ENCODE data around the gene GABPB1.

The GABPB1 gene

GRCh38 chr15:50341616-50342136 lies 13.3 kb downstream of the GABPB1 start:
- no peak for DNase-seq

GRCh38 chr15:50340416-50340815 lies 14.6 kb downstream of the GABPB1 start:
- DNase-seq, result no peak

- no peak for DNase-seq
Measured at GRCh38 chr15:50339717-50340116, 15.3 kb downstream of the GABPB1 start.

GRCh38 chr15:50335251-50335650 lies 19.7 kb downstream of the GABPB1 start:
- DNase-seq, result no peak

GRCh38 chr15:50333229-50333628 lies 21.8 kb downstream of the GABPB1 start:
- no peak for DNase-seq

GRCh38 chr15:50330921-50331320 lies 24.1 kb downstream of the GABPB1 start:
- DNase-seq, result no peak

- no peak for DNase-seq
Measured at GRCh38 chr15:50328116-50328515, 26.9 kb downstream of the GABPB1 start.

- no peak for DNase-seq
Measured at GRCh38 chr15:50321680-50322210, 33.3 kb downstream of the GABPB1 start.

GRCh38 chr15:50320504-50320903 lies 34.5 kb downstream of the GABPB1 start:
- DNase-seq, result no peak

GRCh38 chr15:50318697-50319096 lies 36.3 kb downstream of the GABPB1 start:
- no peak for DNase-seq

- no peak for DNase-seq
Measured at GRCh38 chr15:50315814-50316630, 39.0 kb downstream of the GABPB1 start.

- DNase-seq, result no peak
Measured at GRCh38 chr15:50312636-50313035, 42.4 kb downstream of the GABPB1 start.

- DNase-seq, result no peak
Measured at GRCh38 chr15:50307799-50308198, 47.2 kb downstream of the GABPB1 start.

- DNase-seq, result no peak
Measured at GRCh38 chr15:50304836-50305235, 50.2 kb downstream of the GABPB1 start.

GRCh38 chr15:50302581-50302980 lies 52.4 kb downstream of the GABPB1 start:
- DNase-seq, result no peak

GRCh38 chr15:50298340-50298739 lies 56.7 kb downstream of the GABPB1 start:
- no peak for DNase-seq

- DNase-seq, result no peak
Measured at GRCh38 chr15:50295966-50296365, 59.0 kb downstream of the GABPB1 start.

GRCh38 chr15:50289749-50290148 lies 65.2 kb downstream of the GABPB1 start:
- DNase-seq, result no peak

- no peak for DNase-seq
Measured at GRCh38 chr15:50287324-50288116, 67.5 kb downstream of the GABPB1 start.

GRCh38 chr15:50281427-50281826 lies 73.6 kb downstream of the GABPB1 start:
- no peak for DNase-seq

- DNase-seq, result no peak
Measured at GRCh38 chr15:50280271-50280670, 74.7 kb downstream of the GABPB1 start.

- DNase-seq, result no peak
Measured at GRCh38 chr15:50278496-50278895, 76.5 kb downstream of the GABPB1 start.

GRCh38 chr15:50277370-50277769 lies 77.6 kb downstream of the GABPB1 start:
- no peak for DNase-seq

- no peak for DNase-seq
Measured at GRCh38 chr15:50275908-50276307, 79.1 kb downstream of the GABPB1 start.
